WTC11 (cell line): ENCODE results near the gene HPN.

Experiments
- CTCF ChIP-seq: fragments of 200-600 bp; IDR thresholded peaks from 2 replicates; pipeline ENCODE4 v1.8.0; 2022; ENCODE audit warnings: antibody characterized with exemption
- ELF4 ChIP-seq: sonication (generic); formaldehyde crosslinking; IDR thresholded peaks from 2 replicates; pipeline ENCODE4 v1.8.1; 2022; ENCODE audit warnings: low read depth, mild to moderate bottlenecking, moderate library complexity, missing genetic modification reagents
- FOXJ3 ChIP-seq: sonication (generic); formaldehyde crosslinking; IDR thresholded peaks from 2 replicates; pipeline ENCODE4 v1.9.0; 2021; ENCODE audit warnings: missing genetic modification reagents, mild to moderate bottlenecking, borderline replicate concordance
- JUN ChIP-seq: sonication (generic); formaldehyde crosslinking; IDR thresholded peaks from 2 replicates; pipeline ENCODE4 v1.8.0; 2023; ENCODE audit warnings: mild to moderate bottlenecking, missing genetic modification reagents
- RELA ChIP-seq: sonication (generic); formaldehyde crosslinking; IDR thresholded peaks from 2 replicates; pipeline ENCODE4 v1.8.1; 2022; ENCODE audit warnings: missing genetic modification reagents, mild to moderate bottlenecking, borderline replicate concordance
- SP1 ChIP-seq: sonication (generic); formaldehyde crosslinking; conservative IDR thresholded peaks from 2 replicates; pipeline ENCODE4 v1.8.1; 2022; ENCODE audit warnings: missing genetic modification reagents
- TEAD4 ChIP-seq: sonication (generic); formaldehyde crosslinking; IDR thresholded peaks from 2 replicates; pipeline ENCODE4 v1.8.0; 2022; ENCODE audit warnings: mild to moderate bottlenecking, missing genetic modification reagents
- TF ChIP-seq, protein P1 (sequence below): sonication (generic); formaldehyde crosslinking; IDR thresholded peaks from 2 replicates; pipeline ENCODE4 v1.8.0; 2022; ENCODE audit warnings: mild to moderate bottlenecking, missing genetic modification reagents
- TF ChIP-seq, protein P2 (sequence below): sonication (generic); formaldehyde crosslinking; IDR thresholded peaks from 2 replicates; pipeline ENCODE4 v1.8.1; 2022; ENCODE audit warnings: low read depth, mild to moderate bottlenecking, moderate library complexity, missing genetic modification reagents, borderline replicate concordance
- TF ChIP-seq, protein P3 (sequence below): sonication (generic); formaldehyde crosslinking; IDR thresholded peaks from 2 replicates; pipeline ENCODE4 v1.8.0; 2022; ENCODE audit warnings: missing genetic modification reagents
- TF ChIP-seq, protein P4 (sequence below): sonication (generic); formaldehyde crosslinking; IDR thresholded peaks from 2 replicates; pipeline ENCODE4 v1.8.0; 2022; ENCODE audit warnings: mild to moderate bottlenecking, missing genetic modification reagents

DNA sequence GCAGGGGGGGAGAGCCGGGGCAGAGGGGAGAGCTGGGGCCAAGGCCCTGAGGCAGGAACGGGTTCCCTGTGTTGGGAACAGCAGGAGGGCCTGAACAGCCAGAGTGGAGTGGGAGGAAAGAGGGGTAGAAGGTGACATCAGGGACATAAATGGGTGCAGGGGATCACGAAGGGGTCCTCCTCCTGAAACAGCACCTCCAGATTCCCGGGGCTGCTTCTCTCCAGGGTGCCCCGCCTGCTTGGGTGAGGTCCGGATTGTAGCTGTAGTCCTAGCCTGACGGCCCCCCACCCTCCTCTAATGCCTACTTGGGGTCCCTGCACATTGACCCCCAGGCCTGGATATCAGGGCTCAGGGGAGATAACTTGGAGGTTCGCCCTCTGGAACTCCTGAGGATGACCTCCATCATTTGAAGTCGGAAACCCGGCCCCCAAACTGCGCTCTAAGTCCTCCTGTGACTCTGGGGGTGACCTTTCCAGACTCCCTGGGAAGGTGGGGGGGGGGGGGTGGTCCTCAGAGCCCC lies 11.7 kb upstream of the HPN start:
- TF ChIP-seq SP1 (CRISPR knock-in tag) (no peak), ELF4 (CRISPR knock-in tag) (no peak), CTCF (no peak), RELA (CRISPR knock-in tag) (no peak), JUN (no peak), TEAD4 (CRISPR knock-in tag) (no peak), FOXJ3 (CRISPR knock-in tag) (no peak)
- TF ChIP-seq, protein P1, sequence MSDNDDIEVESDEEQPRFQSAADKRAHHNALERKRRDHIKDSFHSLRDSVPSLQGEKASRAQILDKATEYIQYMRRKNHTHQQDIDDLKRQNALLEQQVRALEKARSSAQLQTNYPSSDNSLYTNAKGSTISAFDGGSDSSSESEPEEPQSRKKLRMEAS (CRISPR knock-in tag) = no peak
- TF ChIP-seq, protein P2, sequence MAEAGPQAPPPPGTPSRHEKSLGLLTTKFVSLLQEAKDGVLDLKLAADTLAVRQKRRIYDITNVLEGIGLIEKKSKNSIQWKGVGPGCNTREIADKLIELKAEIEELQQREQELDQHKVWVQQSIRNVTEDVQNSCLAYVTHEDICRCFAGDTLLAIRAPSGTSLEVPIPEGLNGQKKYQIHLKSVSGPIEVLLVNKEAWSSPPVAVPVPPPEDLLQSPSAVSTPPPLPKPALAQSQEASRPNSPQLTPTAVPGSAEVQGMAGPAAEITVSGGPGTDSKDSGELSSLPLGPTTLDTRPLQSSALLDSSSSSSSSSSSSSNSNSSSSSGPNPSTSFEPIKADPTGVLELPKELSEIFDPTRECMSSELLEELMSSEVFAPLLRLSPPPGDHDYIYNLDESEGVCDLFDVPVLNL = no peak
- TF ChIP-seq, protein P3, sequence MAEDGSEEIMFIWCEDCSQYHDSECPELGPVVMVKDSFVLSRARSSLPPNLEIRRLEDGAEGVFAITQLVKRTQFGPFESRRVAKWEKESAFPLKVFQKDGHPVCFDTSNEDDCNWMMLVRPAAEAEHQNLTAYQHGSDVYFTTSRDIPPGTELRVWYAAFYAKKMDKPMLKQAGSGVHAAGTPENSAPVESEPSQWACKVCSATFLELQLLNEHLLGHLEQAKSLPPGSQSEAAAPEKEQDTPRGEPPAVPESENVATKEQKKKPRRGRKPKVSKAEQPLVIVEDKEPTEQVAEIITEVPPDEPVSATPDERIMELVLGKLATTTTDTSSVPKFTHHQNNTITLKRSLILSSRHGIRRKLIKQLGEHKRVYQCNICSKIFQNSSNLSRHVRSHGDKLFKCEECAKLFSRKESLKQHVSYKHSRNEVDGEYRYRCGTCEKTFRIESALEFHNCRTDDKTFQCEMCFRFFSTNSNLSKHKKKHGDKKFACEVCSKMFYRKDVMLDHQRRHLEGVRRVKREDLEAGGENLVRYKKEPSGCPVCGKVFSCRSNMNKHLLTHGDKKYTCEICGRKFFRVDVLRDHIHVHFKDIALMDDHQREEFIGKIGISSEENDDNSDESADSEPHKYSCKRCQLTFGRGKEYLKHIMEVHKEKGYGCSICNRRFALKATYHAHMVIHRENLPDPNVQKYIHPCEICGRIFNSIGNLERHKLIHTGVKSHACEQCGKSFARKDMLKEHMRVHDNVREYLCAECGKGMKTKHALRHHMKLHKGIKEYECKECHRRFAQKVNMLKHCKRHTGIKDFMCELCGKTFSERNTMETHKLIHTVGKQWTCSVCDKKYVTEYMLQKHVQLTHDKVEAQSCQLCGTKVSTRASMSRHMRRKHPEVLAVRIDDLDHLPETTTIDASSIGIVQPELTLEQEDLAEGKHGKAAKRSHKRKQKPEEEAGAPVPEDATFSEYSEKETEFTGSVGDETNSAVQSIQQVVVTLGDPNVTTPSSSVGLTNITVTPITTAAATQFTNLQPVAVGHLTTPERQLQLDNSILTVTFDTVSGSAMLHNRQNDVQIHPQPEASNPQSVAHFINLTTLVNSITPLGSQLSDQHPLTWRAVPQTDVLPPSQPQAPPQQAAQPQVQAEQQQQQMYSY (CRISPR knock-in tag) = no peak
- TF ChIP-seq, protein P4, sequence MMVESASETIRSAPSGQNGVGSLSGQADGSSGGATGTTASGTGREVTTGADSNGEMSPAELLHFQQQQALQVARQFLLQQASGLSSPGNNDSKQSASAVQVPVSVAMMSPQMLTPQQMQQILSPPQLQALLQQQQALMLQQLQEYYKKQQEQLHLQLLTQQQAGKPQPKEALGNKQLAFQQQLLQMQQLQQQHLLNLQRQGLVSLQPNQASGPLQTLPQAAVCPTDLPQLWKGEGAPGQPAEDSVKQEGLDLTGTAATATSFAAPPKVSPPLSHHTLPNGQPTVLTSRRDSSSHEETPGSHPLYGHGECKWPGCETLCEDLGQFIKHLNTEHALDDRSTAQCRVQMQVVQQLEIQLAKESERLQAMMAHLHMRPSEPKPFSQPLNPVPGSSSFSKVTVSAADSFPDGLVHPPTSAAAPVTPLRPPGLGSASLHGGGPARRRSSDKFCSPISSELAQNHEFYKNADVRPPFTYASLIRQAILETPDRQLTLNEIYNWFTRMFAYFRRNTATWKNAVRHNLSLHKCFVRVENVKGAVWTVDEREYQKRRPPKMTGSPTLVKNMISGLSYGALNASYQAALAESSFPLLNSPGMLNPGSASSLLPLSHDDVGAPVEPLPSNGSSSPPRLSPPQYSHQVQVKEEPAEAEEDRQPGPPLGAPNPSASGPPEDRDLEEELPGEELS (CRISPR knock-in tag) = no peak
